ENCODE results near the gene QPRT. TPM values are rescaled to one million over a fixed set of nuclear protein-coding genes. Genes with fewer than 3 reads are reported as not detected.
A peak's percentile ranks its signal among the peaks of the same experiment; 100 is the strongest.
"Not testable (repeated sequence)": the region's sequence is repeated elsewhere in the genome, so short reads cannot be mapped to it uniquely, and the experiment has no call there.

Gene QPRT
- polyA plus RNA-seq (2013, experiment 1 of 2) = 87.8 TPM
- 91.1 TPM for polyA plus RNA-seq (2013, experiment 2 of 2)

GRCh38 chr16:29678691-29679267 is at the start of gene QPRT:
TSS of gene QPRT (plus strand) at chr16:29679180. CDS start at chr16:29679198, 18 bp downstream.
- no peaks in the 10 kb centered on the region for H3K9me3 ChIP-seq (ENCODE audit: insufficient read depth, low read depth, low read length)
- WGBS = 37% methylated on average over 5 of the region's 5 CpGs
- H3K4me1 ChIP-seq (ENCODE audit: insufficient read depth, low read length) = peaks cover 9% of the 10 kb centered on the region
- H3K4me3 ChIP-seq (ENCODE audit: low read length) = peak within 1 kb of the TSS; percentile 68
- H3K9ac ChIP-seq (ENCODE audit: low read depth, low read length) = peak within 1 kb of the TSS; percentile 93
- H3K36me3 ChIP-seq (ENCODE audit: insufficient read depth, low read length) = peaks cover 18% of the 10 kb centered on the region
- peak within 1 kb of the TSS; percentile 100 for H3K27ac ChIP-seq (ENCODE audit: low read depth, low read length)
- no peaks in the 10 kb centered on the region for H3K27me3 ChIP-seq (ENCODE audit: insufficient read depth, low read length)

- not testable (repeated sequence) for H3K9me3 ChIP-seq (ENCODE audit: insufficient read depth, low read depth, low read length); H3K4me3 ChIP-seq (ENCODE audit: low read length); H3K4me1 ChIP-seq (ENCODE audit: insufficient read depth, low read length); H3K36me3 ChIP-seq (ENCODE audit: insufficient read depth, low read length); H3K9ac ChIP-seq (ENCODE audit: low read depth, low read length); H3K27me3 ChIP-seq (ENCODE audit: insufficient read depth, low read length); H3K27ac ChIP-seq (ENCODE audit: low read depth, low read length)
- 86% methylated on average over 10 of the region's 10 CpGs for WGBS
Measured at GRCh38 chr16:29629318-29629717, 49.7 kb upstream of the QPRT start.

DNA sequence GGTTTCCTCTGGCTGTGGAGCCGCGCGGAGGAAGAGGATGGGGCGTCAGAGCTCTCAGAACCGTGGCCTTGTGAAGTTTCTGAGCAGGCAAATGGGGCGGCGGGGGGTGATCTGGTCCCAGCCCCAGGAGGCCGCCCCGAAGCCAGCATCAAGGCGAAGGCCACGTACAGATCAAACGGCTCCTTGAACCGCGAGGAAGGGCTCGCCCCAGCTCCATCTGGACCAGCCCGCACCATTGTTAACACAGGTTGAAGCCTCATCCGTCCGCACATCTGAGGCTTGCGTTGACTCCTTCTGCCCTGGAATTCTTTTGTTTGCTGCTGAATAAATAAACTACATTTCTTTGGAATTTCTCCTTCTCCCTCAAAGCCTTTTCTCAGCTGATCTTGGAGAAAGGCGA is 47.3 kb upstream of the QPRT start:
- not testable (repeated sequence) for H3K9me3 ChIP-seq (ENCODE audit: insufficient read depth, low read depth, low read length); H3K9ac ChIP-seq (ENCODE audit: low read depth, low read length)
- WGBS = 43% methylated on average over 19 of the region's 20 CpGs

DNA sequence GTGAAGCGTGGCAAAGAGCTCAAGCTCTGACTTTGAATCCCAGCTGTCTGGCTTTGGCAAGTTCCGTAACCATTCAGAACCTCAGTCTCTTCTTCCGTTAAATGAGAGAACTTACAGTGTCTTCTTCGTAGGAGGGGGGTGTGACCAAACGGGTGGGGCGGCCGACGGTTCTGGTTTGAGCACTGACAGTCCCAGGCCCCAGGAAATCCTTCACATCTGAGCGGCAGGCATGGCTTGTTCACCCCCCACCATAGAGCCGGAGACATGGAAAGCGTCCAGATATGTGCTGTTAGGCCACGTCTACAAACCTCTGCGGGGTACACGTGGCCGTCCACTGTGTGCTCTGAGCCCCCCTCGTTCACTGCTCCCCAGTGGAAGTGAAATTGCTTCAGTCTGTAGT is 43.1 kb upstream of the QPRT start:
- H3K9me3 ChIP-seq (ENCODE audit: insufficient read depth, low read depth, low read length); H3K27ac ChIP-seq (ENCODE audit: low read depth, low read length); H3K27me3 ChIP-seq (ENCODE audit: insufficient read depth, low read length); H3K9ac ChIP-seq (ENCODE audit: low read depth, low read length); H3K36me3 ChIP-seq (ENCODE audit: insufficient read depth, low read length); H3K4me1 ChIP-seq (ENCODE audit: insufficient read depth, low read length); H3K4me3 ChIP-seq (ENCODE audit: low read length): not testable (repeated sequence)
- 84% methylated on average over 15 of the region's 16 CpGs for WGBS

More for the DNA sequence above, 47.3 kb upstream of the QPRT start:
- not testable (repeated sequence) for H3K36me3 ChIP-seq (ENCODE audit: insufficient read depth, low read length); H3K4me3 ChIP-seq (ENCODE audit: low read length); H3K27ac ChIP-seq (ENCODE audit: low read depth, low read length); H3K27me3 ChIP-seq (ENCODE audit: insufficient read depth, low read length); H3K4me1 ChIP-seq (ENCODE audit: insufficient read depth, low read length)

- not testable (repeated sequence) for H3K9ac ChIP-seq (ENCODE audit: low read depth, low read length); H3K9me3 ChIP-seq (ENCODE audit: insufficient read depth, low read depth, low read length); H3K36me3 ChIP-seq (ENCODE audit: insufficient read depth, low read length); H3K27ac ChIP-seq (ENCODE audit: low read depth, low read length); H3K27me3 ChIP-seq (ENCODE audit: insufficient read depth, low read length); H3K4me1 ChIP-seq (ENCODE audit: insufficient read depth, low read length); H3K4me3 ChIP-seq (ENCODE audit: low read length)
- WGBS = 43% methylated on average over 1 of the region's 5 CpGs
Measured at GRCh38 chr16:29636368-29636767, 42.6 kb upstream of the QPRT start.

GRCh38 chr16:29638751-29639150 is 40.2 kb upstream of the QPRT start:
- H3K36me3 ChIP-seq (ENCODE audit: insufficient read depth, low read length); H3K4me1 ChIP-seq (ENCODE audit: insufficient read depth, low read length); H3K9ac ChIP-seq (ENCODE audit: low read depth, low read length); H3K27ac ChIP-seq (ENCODE audit: low read depth, low read length); H3K9me3 ChIP-seq (ENCODE audit: insufficient read depth, low read depth, low read length); H3K4me3 ChIP-seq (ENCODE audit: low read length); H3K27me3 ChIP-seq (ENCODE audit: insufficient read depth, low read length): not testable (repeated sequence)
- WGBS = 88% methylated on average over 8 of the region's 8 CpGs

DNA sequence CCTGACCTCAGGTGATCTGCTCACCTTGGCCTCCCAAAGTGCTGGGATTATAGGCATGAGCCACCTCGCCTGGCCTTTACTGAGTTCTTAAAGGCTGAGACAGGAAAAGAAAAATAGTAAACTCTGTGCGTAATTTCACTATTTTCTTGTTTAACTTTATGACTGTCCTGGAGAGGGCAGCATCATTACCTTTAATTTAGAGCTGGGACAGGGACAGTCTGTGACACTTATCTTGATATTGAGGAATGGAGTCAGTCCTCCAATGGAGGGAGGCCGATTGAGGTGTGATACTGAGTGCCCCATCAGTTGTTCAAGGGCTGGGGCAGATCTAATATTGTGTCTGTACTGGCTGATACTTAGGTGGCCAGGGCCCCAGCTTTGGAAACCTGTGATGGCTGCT is 37.4 kb upstream of the QPRT start:
- no peak overlapping the region for H3K4me3 ChIP-seq (ENCODE audit: low read length)
- no peaks in the 10 kb centered on the region for H3K36me3 ChIP-seq (ENCODE audit: insufficient read depth, low read length)
- H3K9ac ChIP-seq (ENCODE audit: low read depth, low read length) = no peak overlapping the region
- no peaks in the 10 kb centered on the region for H3K4me1 ChIP-seq (ENCODE audit: insufficient read depth, low read length)
- H3K27ac ChIP-seq (ENCODE audit: low read depth, low read length) = no peak overlapping the region
- H3K9me3 ChIP-seq (ENCODE audit: insufficient read depth, low read depth, low read length) = no peaks in the 10 kb centered on the region
- no peaks in the 10 kb centered on the region for H3K27me3 ChIP-seq (ENCODE audit: insufficient read depth, low read length)
- 87% methylated on average over 3 of the region's 3 CpGs for WGBS

GRCh38 chr16:29643596-29643995 is 35.4 kb upstream of the QPRT start:
- Histone ChIP-seq H3K27me3 (ENCODE audit: insufficient read depth, low read length) (no peaks in the 10 kb centered on the region), H3K9me3 (ENCODE audit: insufficient read depth, low read depth, low read length) (no peaks in the 10 kb centered on the region), H3K27ac (ENCODE audit: low read depth, low read length) (no peak overlapping the region), H3K4me3 (ENCODE audit: low read length) (no peak overlapping the region), H3K9ac (ENCODE audit: low read depth, low read length) (no peak overlapping the region), H3K36me3 (ENCODE audit: insufficient read depth, low read length) (no peaks in the 10 kb centered on the region), H3K4me1 (ENCODE audit: insufficient read depth, low read length) (no peaks in the 10 kb centered on the region)
- 97% methylated on average over 7 of the region's 7 CpGs for WGBS

- Histone ChIP-seq H3K4me3 (ENCODE audit: low read length) (no peak overlapping the region), H3K9ac (ENCODE audit: low read depth, low read length) (no peak overlapping the region), H3K27ac (ENCODE audit: low read depth, low read length) (no peak overlapping the region), H3K4me1 (ENCODE audit: insufficient read depth, low read length) (peaks cover 3% of the 10 kb centered on the region), H3K36me3 (ENCODE audit: insufficient read depth, low read length) (no peaks in the 10 kb centered on the region), H3K9me3 (ENCODE audit: insufficient read depth, low read depth, low read length) (no peaks in the 10 kb centered on the region), H3K27me3 (ENCODE audit: insufficient read depth, low read length) (no peaks in the 10 kb centered on the region)
- 90% methylated on average over 9 of the region's 9 CpGs for WGBS
Measured at GRCh38 chr16:29644338-29644857, 34.6 kb upstream of the QPRT start.

- Histone ChIP-seq H3K36me3 (ENCODE audit: insufficient read depth, low read length) (no peaks in the 10 kb centered on the region), H3K9me3 (ENCODE audit: insufficient read depth, low read depth, low read length) (no peaks in the 10 kb centered on the region), H3K27me3 (ENCODE audit: insufficient read depth, low read length) (no peaks in the 10 kb centered on the region), H3K4me3 (ENCODE audit: low read length) (no peak overlapping the region), H3K9ac (ENCODE audit: low read depth, low read length) (no peak overlapping the region), H3K27ac (ENCODE audit: low read depth, low read length) (no peak overlapping the region), H3K4me1 (ENCODE audit: insufficient read depth, low read length) (peaks cover 8% of the 10 kb centered on the region)
- 96% methylated on average over 4 of the region's 4 CpGs for WGBS
Measured at GRCh38 chr16:29644973-29645693, 33.8 kb upstream of the QPRT start.

DNA sequence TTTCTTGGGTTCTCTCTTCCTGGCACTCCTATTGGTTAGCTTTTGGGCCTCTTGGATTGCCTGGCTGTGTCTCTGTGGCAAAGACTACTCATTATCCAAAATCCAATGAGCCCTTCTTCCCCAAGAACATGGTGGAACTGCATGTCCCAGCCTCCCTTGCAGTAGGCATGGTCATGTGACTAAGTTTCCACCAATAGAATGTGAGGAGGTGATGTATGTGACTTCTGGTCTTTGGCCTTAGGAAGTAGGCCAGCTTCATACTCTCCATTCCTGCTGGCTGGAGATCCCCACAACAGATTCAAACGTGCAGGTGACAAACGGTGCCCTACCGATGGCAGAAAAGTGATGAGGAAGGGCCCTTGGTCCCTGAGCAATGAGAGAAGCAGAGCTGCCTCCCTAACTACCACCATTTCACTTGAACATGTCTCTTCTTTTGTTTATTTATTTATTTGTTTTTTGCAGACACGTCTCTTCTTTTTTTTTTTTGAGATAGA is 33.2 kb upstream of the QPRT start:
- Histone ChIP-seq H3K4me3 (ENCODE audit: low read length) (no peak overlapping the region), H3K9ac (ENCODE audit: low read depth, low read length) (no peak overlapping the region), H3K27me3 (ENCODE audit: insufficient read depth, low read length) (no peaks in the 10 kb centered on the region), H3K9me3 (ENCODE audit: insufficient read depth, low read depth, low read length) (no peaks in the 10 kb centered on the region), H3K36me3 (ENCODE audit: insufficient read depth, low read length) (no peaks in the 10 kb centered on the region), H3K27ac (ENCODE audit: low read depth, low read length) (no peak overlapping the region), H3K4me1 (ENCODE audit: insufficient read depth, low read length) (peaks cover 8% of the 10 kb centered on the region)
- 82% methylated on average over 4 of the region's 4 CpGs for WGBS
